Stimulated activated CD4-positive, alpha-beta T cell treated with anti-CD3 and anti-CD28 coated beads, Interleukin-12 subunit alpha, Interleukin-12 subunit beta, amount 100 ng/mL, for 4 hours (primary cell): ENCODE measurements around the gene FLT1.

Experiments
- DNase-seq: peaks from one replicate; pipeline ENCODE4 v3.0.0-alpha.2; 2020

The FLT1 gene

DNA sequence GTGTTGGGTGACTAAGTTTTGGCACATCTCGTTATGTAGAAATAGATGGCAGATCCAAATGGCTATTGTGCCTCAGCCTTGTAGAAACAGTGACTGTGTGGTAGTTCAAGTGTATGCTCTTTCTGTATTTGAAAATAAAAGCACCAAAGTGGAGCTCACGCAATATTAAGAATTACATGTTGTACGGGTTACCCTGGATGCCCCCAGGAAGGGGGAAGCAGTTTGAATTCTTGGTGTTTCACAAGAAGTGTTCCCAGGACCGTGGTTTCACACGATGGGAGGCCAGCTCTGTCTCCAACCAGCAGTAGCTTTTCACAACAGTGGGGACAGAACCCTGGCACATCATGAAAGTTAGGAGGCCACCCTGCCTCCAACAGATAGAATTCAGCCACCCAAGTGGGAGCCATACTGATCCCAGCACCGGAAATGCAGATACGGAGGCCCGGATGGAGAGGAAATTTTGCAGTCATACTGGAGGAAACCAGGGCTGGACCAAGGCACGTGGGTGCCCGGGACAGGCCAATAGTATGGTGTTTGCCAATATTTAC is 8.9 kb downstream of the FLT1 start:
- no peak for DNase-seq

DNA sequence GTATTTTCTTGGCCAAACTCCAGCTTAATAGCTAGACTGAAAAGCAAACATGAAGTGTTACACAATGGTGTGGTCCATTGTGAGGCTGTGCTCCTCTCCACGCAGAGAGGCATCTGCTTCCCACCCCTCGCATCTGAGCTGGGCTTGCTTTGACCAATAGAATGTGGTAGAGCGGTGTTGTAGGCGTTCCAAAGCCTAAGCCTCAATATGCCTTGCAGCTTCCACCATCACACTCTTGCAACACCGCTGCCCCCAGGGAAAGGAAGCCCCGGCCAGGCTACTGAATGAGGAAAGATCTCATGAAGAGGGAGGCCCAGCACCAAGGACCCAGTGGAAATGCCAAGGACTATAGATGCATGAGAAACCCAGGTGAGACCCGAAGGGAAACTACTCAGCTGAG is 9.4 kb downstream of the FLT1 start:
- no peak for DNase-seq

DNA sequence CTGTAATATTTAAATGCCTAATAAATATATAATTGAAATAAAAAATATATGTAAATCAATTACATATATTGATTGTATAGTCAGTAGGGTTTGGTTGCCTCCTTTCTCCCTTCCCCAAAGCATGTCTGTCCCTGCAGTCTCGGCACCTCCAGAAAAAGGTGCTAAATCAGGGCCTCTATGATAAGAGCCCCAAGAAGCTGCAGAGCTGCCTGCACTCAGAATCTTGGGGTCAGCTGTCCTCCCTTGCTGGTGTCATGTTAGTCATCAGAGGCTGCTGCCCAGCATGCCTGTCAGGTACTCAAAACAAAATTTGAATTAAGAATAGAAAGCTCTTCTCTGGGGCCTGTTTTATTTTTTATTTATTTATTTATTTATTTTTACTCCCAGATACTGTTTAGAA is 9.8 kb downstream of the FLT1 start:
- DNase-seq, result no peak

DNA sequence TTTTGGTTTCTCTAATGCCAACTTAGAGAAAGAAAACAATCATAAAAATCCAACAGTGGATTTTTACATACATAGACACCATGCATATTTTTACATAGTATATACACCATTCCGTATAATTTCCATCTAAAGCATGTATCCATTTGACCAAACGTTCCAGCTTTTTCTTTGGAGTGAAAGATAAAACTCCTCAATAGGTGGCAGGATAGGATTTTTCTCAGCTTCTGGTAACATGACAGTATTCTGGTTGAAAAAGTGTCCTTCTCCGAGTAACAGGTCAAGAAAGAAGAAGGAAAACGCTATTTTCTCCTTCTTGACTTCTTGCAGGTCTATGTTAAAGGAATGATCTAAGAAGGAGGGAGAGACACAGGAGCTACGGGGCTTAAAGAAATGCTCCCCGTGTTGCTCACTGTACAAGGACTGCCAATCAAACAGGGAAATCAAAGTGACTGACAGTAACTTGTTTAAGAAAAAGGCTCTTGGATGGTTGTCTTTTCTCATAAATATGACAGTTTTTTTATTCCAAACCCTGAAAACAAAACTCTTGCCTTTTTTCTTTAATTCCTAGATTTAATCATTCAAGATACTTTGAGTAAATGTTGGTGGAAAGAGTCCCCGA is 11.5 kb downstream of the FLT1 start:
- DNase-seq, result no peak

DNA sequence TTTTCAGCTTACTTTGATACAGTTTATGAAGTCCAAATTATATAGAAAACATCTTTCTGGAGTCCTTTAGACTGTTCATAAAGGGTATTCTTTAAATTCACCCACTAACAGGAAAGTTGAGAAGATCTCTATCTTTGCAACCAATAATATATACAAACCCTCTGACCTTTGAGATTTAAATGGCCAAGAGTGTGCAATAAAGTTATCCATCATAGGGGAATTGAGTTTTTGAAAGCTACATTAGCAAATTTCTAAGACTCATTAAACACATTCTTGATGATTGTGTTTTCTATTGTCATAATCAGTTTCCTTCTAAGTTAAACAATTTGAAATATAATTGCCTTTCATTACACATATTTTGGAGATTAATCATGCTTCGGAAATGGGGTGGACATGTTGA is 15.9 kb downstream of the FLT1 start:
- no peak for DNase-seq

DNA sequence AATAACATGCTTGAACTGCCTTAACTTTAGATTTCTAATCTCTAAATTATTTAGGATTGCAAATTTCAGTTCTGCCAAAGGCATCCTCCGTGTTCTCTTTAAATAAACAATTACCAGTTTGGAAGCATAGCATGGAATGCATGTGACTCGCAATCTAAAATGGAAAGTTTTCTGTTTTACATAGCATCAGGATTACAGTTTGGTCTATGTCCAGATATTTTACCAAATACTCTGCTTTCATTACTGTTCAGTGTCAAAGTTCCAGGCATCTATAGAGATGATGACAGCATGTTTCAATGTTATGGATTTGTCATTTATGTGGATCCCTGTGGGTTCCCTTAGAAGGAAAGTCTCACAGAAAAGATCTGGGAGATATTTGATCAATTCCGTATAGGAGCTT is 16.8 kb downstream of the FLT1 start:
- DNase-seq, result no peak

DNA sequence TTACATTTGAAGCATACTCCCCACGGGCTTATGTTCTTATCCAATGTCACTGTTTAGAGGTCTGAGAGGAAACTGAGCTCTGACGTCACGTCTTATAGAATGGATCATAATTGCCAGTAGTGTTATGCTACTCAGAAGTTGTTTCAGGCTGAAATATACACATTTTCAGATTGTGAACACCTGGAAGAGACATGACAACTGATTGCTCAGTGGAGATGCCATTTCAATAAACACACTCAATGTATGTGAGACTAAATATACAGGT is 17.3 kb downstream of the FLT1 start:
- no peak for DNase-seq

DNA sequence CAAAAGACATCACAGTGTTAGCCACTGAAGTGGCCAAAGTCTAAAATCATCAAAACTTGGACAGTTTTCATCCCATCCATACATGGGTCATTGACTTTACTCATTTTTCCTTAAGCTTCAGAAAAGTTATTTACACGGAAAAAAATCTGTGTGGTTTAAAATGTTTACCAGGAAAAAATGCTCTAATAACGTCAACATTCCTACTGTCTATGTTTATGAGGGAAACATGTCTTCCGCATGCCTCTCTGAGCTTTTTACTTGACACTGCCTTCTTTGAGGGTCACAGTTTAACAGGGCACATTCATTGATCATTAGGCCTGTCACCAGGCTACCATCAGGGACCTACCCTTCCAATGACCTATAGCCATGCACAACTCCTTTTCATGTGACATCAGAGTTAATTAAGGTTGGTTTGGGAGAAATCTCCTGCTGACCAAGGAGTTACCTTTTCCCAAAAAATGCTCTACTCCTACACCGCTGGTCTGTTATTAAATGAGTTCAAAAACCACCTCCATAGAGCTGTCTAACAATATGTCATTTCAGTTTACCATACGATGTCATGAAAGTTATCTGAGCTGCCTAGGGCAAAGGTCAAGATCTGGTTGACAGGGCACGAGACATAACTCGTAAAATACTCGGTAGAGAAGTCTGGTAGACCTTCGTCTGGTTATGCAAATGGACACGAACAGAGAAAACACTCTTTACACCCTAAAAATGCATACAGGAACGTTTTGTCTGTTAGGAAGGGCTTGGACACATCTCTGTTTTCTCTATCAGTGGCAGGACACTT is 17.8 kb downstream of the FLT1 start:
- DNase-seq, result no peak

DNA sequence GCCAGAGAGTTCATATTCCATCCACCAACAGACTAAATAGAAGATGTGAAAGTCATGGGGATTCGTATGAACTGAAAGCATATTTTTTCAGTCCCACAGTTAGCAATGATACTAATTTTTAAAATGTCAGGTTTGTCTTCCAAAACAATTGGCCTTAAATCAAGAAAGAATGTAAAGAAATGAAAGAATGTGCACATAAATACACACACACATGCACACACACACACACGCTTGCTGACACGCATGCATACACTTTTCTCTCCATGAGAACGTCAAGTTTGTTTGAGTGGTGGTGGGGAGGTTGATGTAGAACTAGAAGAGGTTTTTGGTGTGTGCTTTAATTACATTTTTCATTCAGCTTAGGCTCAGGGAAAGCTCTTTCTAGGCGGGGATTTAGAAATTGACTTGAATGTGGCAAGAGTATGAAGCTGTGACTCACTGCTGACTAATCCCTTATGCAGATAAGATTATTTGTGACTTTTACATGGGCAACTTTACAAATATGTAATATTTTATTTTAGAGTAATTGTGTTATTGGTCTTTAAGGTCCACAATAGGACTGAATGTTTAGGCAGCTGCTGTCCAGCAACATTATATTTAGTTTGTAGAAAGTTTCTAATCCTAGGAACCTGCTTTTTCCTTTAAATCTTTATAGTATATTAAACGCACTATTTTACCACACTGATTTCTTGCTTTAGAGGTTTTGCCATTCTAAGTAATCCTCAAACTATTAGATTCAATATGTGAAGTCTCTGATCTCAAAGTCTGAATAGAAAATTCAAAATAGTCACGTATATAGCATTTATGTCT is 18.8 kb downstream of the FLT1 start:
- no peak for DNase-seq

DNA sequence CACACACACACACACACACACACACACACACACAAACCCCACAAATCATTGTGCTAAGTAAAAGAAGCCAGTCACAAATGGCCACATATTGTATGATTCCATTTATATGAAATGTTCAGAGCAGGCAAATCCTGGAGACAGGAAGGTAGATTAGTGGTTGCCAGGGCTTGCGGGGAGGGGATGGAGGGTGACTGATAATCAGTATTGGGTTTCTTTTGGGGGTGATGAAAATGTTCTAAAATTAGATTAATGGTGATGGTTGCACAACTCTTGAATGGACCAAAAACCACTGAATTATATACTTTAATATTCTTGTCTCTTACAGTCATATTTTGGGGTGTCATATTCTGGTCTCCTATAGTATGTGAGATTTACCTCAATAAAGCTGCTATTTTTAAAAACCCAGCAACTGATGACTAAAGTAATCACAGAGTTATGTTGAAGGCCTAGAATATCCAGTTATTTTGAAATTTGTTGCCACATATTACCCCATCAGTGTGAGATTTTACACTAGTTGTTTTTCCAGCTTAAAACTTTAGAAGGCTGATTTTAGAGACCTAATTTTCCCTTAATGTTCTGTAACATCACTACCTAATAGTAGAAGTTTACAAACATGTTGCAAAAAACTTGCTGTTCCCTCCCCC is 20.3 kb downstream of the FLT1 start:
- no peak for DNase-seq

DNA sequence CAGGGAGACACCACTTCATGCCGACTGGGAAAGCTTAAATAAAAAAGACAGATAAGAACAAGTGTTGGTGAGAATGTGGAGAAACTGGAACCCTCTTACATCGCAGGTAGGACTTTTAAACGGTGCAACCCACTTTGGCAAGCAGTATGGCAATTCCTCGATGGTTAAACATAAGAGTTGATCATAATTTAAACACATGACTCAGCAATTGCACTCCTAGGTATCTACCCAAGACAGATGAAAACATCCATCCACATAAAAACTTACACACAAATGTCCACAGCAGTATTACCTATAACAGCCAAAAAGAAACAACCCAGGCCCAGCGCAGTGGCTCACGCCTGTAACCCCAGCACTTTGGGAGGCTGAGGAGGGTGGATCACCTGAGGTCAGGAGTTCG is 21.9 kb downstream of the FLT1 start:
- DNase-seq, result no peak

DNA sequence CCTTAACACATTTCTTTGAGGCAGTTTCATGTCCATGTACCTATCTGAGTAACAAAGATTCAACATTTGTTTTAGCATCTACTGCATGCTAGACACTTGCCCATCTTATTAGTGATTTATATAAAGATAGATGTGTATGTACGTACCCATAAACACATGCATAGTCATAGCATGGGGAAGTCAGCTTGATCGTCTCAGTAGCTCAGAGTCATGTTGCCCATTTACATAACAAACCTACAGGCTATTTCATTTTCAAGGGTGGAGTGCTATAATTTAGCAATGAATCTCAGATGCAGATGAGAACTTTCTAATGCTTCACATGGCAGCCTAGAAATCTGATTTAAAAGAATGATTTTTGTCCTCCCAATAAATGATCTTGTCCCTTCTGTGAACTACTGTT is 23.5 kb downstream of the FLT1 start:
- no peak for DNase-seq

DNA sequence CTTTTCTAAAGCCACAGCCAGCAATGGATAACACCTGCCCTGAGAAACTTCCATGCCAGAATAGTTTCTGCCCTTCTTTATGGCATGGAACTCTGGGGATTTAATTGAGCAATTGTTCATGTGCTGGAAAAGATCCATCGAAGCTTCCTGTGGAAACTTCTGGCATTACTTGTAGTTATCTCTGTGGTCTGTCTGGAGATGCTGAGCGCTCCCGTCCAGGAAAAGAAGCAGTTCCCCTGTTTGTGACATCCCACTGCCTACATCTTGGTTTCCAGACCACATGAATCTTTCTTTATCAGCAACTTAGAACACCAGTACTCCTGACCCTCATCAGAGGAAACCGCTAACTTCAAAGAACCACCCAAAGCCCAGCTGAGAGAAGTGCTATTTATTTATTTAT is 24.6 kb downstream of the FLT1 start:
- no peak for DNase-seq

DNA sequence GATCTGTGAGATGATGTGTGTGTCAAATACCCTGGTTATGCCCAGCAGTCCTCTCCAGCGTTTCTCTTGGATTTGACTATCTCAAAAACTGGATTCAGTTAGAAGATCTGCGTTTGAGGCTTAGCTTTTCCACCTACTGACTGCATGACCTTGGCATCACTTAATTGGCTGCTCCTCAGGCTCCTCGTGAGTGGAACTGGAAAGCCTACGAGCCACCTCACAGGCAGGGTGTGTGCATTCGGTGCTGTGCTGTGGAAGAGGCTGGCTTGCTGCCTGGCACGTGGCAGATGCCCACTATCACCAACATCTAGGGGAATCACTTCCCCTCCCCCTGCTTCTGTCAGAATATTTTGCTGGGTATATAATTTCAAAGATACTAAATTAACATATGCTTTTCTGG is 25.6 kb downstream of the FLT1 start:
- no peak for DNase-seq

DNA sequence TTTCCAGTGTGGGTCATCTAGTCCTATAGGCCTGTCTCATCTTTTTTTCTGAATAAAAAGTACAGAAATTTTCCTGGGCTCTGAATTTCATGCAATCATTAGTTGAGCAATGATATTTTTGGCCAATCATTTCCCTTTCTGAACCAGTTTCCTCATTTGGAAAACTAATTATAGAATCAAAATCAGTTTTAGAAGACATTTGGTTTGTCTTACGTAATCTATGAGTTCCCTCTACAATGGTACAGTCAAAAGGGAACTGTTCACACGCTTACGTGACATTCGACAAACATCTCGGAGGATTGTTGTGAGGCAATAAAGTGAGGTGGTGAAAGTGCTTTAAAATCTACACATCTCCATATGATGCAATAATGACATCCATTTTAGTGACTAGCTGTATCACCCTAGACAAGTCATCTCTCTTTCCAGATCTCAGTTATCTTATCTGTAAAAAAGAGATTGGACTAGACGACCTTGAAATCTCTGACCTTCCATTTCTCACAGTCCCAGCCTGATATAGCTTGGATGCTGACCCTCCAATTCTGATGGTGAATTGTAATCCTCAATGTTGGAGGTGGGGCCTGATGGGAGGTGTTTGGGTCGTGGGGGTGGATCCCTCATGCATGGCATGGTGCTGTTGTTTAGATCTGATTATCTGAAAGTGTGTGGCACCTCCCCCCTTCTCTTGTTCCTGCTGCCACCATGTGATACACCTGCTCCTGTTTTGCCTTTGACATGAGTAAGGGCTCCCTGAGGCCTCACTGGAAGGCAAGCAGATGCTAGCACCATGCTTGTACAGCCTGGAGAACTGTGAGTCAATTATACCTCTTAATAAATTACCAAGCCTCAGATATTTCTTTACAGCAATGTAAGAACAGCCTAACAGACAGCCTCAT is 26.7 kb downstream of the FLT1 start:
- DNase-seq, result no peak

DNA sequence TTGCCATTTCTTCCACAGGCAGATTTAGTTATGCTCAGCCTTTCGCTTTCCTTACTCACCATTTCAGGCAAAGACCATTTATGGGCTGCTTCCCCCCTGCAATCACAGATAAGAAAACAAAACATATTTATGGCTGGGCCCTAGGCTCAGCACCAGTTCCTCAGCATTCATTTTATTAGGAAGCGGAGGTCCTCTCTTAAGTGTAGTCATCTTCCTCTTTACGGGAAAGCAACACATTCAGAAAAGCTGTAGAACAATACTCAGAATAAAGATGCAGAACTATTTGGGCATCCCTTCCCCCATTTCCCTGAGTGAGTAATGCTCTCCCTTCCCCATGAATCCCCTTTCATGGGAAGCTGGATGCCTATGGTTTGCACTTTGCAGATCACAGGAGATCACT is 27.9 kb downstream of the FLT1 start:
- DNase-seq, result no peak

DNA sequence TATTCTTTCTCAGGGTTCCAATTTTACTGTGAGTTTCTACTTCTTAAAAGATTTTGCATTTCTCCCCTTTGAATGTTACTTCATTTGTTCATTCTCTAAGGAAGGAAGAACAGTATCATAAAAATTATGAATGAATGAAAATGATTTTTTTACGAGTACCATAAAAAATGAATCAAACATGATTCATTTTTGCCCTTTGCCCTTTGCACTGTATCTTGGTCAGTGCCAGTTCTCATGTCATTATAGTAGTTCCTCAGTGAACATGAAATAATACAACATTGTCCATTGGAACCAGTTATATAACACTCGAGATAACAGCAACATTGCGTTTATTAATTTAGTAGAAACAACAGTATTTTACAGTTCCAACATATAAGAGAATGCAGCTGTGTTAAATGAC is 28.8 kb downstream of the FLT1 start:
- no peak for DNase-seq

DNA sequence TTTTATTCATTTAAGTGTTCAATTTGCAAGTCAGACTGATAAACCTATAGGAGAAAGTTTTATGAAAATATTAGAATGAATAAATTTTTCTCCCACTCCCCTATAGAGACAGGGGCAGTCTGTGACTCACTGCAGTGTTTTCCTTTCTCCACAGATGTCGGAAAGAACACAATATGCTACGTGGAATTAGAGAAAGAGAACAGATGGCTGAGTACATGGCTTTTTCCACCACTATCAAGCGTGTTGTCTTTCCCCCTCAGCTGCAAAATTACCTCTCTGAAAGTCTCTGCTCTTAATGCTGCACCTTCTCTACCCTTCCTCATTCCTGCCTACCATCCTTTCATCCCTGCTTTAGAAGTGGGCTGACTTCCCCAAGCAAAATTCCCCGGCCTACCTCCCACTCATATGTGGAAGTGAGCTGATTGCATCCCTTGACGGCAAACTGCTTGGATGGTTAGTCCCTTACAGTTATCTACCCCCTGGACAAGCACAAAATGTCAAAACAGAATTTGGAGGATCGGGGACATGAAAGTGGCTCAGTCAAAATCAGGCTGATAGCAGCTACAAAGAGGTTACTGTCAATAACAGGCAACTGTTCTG is 30.0 kb downstream of the FLT1 start:
- DNase-seq, result no peak

DNA sequence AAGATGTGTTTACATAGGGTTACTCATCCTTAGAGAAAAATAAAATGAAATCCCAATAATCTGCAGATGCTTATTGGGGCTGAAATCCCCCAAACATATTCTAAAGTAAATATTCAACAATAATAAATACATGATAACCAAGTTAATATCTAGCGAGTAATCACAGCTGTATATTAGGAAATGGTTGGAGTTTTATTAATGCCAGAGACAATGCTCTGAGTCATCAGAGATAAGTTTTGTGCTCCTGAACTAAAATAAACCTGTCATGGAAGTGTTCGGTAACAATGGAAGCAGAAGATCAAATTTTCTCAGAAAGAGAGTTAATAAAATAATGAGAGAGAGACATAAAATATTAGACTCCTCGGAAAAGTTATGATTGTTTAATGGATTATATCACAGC is 31.4 kb downstream of the FLT1 start:
- DNase-seq, result no peak

DNA sequence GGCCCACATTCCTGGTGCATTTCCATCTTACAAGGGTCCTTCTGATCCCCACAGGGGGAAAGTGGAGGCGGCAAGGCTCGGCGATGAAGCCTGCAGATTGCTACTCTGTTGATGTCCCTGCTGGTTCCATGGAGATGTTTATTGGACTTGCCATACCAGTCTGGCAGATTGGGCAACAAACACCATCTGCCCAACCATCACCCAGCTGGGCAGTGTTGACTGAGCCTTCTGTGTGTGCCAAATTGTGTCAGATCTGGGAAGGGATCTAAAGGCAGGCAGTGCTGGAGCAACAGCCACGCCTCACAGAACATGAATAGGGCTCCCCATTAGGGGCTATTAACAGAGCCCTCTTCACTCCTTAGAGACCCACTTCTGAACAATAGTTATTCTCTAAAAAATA is 35.0 kb downstream of the FLT1 start:
- DNase-seq, result no peak

DNA sequence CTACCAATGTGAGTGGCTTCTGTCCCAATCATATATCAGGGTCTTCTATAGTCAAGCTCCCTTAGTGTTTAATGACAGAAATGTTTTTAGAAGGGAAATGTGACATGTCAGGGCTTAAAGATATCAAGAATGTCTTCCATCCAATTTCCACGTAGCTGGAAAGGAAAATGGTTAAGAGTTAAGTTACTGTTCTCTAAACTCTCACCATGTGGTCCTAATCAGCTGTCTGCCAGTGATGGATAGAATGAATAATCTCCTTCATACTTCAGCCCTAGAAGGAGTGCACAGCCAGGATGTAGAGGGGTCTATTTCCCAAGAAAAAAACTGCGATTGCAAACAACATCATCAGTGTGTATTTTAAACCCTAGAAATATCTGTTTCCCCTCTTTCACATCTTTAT is 36.3 kb downstream of the FLT1 start:
- no peak for DNase-seq

DNA sequence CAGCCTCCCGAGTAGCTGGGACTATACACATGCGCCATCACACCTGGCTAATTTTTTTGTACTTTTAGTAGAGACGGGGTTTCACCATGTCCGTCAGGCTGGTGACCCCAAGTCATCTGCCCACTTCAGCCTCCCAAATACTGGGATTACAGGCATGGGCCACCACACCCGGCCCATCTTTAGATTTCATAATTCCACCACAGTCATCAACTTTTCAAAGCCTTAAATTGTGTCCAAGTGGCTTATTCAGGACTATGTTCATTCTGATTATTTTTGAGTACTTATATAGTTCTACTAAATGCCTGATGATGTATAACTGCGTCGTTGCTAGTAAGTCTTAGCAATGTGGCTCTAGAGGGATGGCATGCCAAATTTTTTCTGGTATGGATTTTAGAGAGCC is 36.9 kb downstream of the FLT1 start:
- no peak for DNase-seq
